PC-3 (cell line): ENCODE data around the gene DACT2. TPM values are rescaled to one million over a fixed set of nuclear protein-coding genes. Genes with fewer than 3 reads are reported as not detected.

Source experiments
- ATAC-seq: fragments of 200-7000 bp; cut with Tn5 transposase; 2 replicates; pipeline ENCODE4 v1.9.1; 2020; ENCODE audit warnings: mild to moderate bottlenecking, moderate library complexity
- BruUV-seq: library from RNA; stranded (reverse); fragments of 400-500 nt; replicated peaks from 2 replicates; lab custom pipeline; 2021; lab: Mats Ljungman, UMichigan
- CTCF ChIA-PET: fragments of 300-600 bp; sonication (Branson Sonifier 250); formaldehyde crosslinking; loops from one replicate; lab custom pipeline; 2022; ENCODE audit warnings: antibody characterized with exemption; lab: Charles Lee
- POLR2A ChIA-PET: fragments of 300-600 bp; sonication (Branson Sonifier 250); formaldehyde crosslinking; loops from one replicate; lab custom pipeline; 2022; ENCODE audit warnings: antibody characterized with exemption; ENCODE audit not compliant: unreplicated experiment; lab: Charles Lee
- DNase-seq: peaks from one replicate; pipeline ENCODE4 v3.0.0-alpha.2; 2015
- H2AFZ ChIP-seq: fragments of 300-600 bp; sonication (generic); 2 replicates; pipeline ENCODE4 v1.6.0; 2016; ENCODE audit warnings: antibody characterized with exemption, low read length
- H3F3A ChIP-seq: fragments of 300-600 bp; sonication (generic); one replicate; pipeline ENCODE4 v1.6.0; 2017; ENCODE audit warnings: antibody characterized with exemption, low read length, control low read depth, mild to moderate bottlenecking; ENCODE audit not compliant: unreplicated experiment
- H3K27ac ChIP-seq: fragments of 300-600 bp; sonication (generic); 2 replicates; pipeline ENCODE4 v1.5.1; 2016; ENCODE audit warnings: mild to moderate bottlenecking, low read length
- H3K27me3 ChIP-seq: fragments of 300-600 bp; sonication (generic); 2 replicates; pipeline ENCODE4 v1.6.1; 2016; ENCODE audit warnings: low read length, mixed read lengths
- H3K36me3 ChIP-seq: fragments of 300-600 bp; sonication (generic); 2 replicates; pipeline ENCODE4 v1.6.1; 2016; ENCODE audit warnings: low read depth, mixed run types, low read length, mixed read lengths
- H3K4me1 ChIP-seq: fragments of 300-600 bp; sonication (generic); 2 replicates; pipeline ENCODE4 v1.5.1; 2016; ENCODE audit warnings: low read length; ENCODE audit not compliant: insufficient read depth
- H3K4me2 ChIP-seq: fragments of 300-600 bp; sonication (generic); 2 replicates; pipeline ENCODE4 v1.6.0; 2016; ENCODE audit warnings: low read length
- H3K4me3 ChIP-seq: fragments of 300-600 bp; sonication (generic); 2 replicates; pipeline ENCODE4 v1.5.1; 2016; ENCODE audit warnings: mild to moderate bottlenecking, low read length, mixed read lengths
- H3K79me2 ChIP-seq: fragments of 300-600 bp; sonication (generic); 2 replicates; pipeline ENCODE4 v1.6.1; 2017; ENCODE audit warnings: low read length, mixed read lengths
- H3K9ac ChIP-seq: fragments of 300-600 bp; sonication (generic); 2 replicates; pipeline ENCODE4 v1.6.0; 2016; ENCODE audit warnings: mild to moderate bottlenecking, low read length
- H3K9me2 ChIP-seq: fragments of 300-600 bp; sonication (generic); replicated peaks from 2 replicates; pipeline ENCODE4 v1.6.1; 2016; ENCODE audit warnings: mixed run types, low read length, mixed read lengths
- H3K9me3 ChIP-seq: fragments of 300-600 bp; sonication (generic); 2 replicates; pipeline ENCODE4 v1.6.1; 2016; ENCODE audit warnings: low read length, mixed read lengths
- H4K20me1 ChIP-seq: fragments of 300-600 bp; sonication (generic); 2 replicates; pipeline ENCODE4 v1.6.1; 2016; ENCODE audit warnings: low read length, mixed read lengths
- EZH2 ChIP-seq: fragments of 300-600 bp; sonication (generic); IDR thresholded peaks from one replicate; pipeline ENCODE4 v1.6.1; 2017; ENCODE audit warnings: antibody characterized with exemption, mild to moderate bottlenecking, low read length; ENCODE audit not compliant: unreplicated experiment
- EZH2phosphoT487 ChIP-seq: fragments of 300-600 bp; sonication (generic); IDR thresholded peaks from 2 replicates; pipeline ENCODE4 v1.6.1; 2018; ENCODE audit warnings: mild to moderate bottlenecking, antibody characterized with exemption, low read length, borderline replicate concordance
- intact Hi-C: fragments of 100-400 bp; cut with micrococcal nuclease; formaldehyde crosslinking; loops from 2 replicates; pipeline ENCODE4 v1.9.0; 2023
- total RNA-seq: library from RNA; depleted of rRNA; stranded (reverse); fragments of >200 nt; gene quantifications from 2 replicates; pipeline ENCODE4 v1.2.3, GENCODE V29; 2014
- TF ChIP-seq, protein P1 (sequence below): fragments of 300-600 bp; sonication (generic); conservative IDR thresholded peaks from 2 replicates; pipeline ENCODE4 v1.5.1; 2017; ENCODE audit warnings: antibody characterized with exemption, low read depth, mild to moderate bottlenecking, low read length

The DACT2 gene
- total RNA-seq, 1 experiment from 2014 or later, result not detected

DNA sequence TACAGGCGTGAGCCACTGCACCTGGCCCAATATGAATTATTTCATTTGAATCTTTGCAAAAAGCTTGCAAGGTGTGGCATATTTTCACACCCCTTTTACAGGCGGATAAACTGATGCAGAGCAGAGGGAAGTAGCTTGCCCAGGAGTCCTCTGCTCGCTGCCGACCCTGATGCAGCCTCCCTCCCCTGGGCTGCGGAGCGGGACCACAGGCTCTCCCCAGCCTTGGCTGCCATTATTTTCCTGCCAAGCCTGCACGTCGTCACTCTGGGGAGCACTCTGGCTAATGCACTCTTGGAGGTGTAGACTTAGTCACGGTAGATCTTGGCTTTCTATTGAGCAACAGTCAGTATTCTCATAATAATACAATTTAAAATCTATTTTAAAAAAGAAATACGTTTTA lies 34.8 kb upstream of the DACT2 start:
- no peaks in the 10 kb centered on the region for H3K9me2 ChIP-seq
- intact Hi-C loops, result no loop called here
- H3F3A ChIP-seq, result no peaks in the 10 kb centered on the region
- H4K20me1 ChIP-seq, result no peaks in the 10 kb centered on the region
- no peaks in the 10 kb centered on the region for H3K27me3 ChIP-seq
- no peak overlapping the region for H3K4me3 ChIP-seq
- no peak overlapping the region for H3K27ac ChIP-seq
- no peak overlapping the region for H3K4me2 ChIP-seq
- ChIA-PET POLR2A (no interaction called here), CTCF (no interaction called here)
- TF ChIP-seq, protein P1, sequence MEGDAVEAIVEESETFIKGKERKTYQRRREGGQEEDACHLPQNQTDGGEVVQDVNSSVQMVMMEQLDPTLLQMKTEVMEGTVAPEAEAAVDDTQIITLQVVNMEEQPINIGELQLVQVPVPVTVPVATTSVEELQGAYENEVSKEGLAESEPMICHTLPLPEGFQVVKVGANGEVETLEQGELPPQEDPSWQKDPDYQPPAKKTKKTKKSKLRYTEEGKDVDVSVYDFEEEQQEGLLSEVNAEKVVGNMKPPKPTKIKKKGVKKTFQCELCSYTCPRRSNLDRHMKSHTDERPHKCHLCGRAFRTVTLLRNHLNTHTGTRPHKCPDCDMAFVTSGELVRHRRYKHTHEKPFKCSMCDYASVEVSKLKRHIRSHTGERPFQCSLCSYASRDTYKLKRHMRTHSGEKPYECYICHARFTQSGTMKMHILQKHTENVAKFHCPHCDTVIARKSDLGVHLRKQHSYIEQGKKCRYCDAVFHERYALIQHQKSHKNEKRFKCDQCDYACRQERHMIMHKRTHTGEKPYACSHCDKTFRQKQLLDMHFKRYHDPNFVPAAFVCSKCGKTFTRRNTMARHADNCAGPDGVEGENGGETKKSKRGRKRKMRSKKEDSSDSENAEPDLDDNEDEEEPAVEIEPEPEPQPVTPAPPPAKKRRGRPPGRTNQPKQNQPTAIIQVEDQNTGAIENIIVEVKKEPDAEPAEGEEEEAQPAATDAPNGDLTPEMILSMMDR, result no peak
- TF ChIP-seq EZH2phosphoT487 (no peak), EZH2 (no peak)
- H3K9me3 ChIP-seq, result no peaks in the 10 kb centered on the region
- no peaks in the 10 kb centered on the region for H3K79me2 ChIP-seq
- no peaks in the 10 kb centered on the region for H3K4me1 ChIP-seq
- no peak overlapping the region for H2AFZ ChIP-seq
- no peaks in the 10 kb centered on the region for H3K36me3 ChIP-seq
- DNase-seq (no peak), ATAC-seq (no peak)
- H3K9ac ChIP-seq, result no peak overlapping the region
- no TSS peak for BruUV-seq

DNA sequence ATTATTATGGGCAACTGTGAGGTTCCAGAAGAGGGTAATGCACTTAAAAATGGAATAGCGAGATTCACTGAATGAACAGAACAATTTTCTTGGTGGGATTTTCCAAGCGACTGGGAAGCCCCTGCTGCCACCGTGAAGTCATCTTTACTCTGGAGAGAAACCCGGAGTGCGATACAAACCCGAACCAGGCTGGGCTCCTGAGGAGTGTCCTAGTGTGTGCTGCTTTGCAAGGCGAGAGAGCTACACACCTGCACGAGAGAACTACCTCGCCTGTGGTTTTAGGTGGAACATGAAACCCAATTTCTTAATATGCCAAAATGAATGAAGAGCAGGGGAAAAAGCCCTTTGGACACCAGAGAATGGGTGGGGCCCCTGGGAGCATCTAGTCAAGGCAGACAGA lies 33.5 kb upstream of the DACT2 start:
- no peak for DNase-seq
- no peaks in the 10 kb centered on the region for H3K9me3 ChIP-seq
- ChIA-PET POLR2A (no interaction called here), CTCF (no interaction called here)
- no peak overlapping the region for H3K27ac ChIP-seq
- H3K27me3 ChIP-seq, result no peaks in the 10 kb centered on the region
- H3K4me3 ChIP-seq, result no peak overlapping the region
- no peak overlapping the region for H3K9ac ChIP-seq
- H3K4me2 ChIP-seq, result no peak overlapping the region
- H3K79me2 ChIP-seq, result no peaks in the 10 kb centered on the region
- TF ChIP-seq EZH2phosphoT487, result no peak
- intact Hi-C loops, result no loop called here
- no peaks in the 10 kb centered on the region for H3K9me2 ChIP-seq
- H4K20me1 ChIP-seq, result no peaks in the 10 kb centered on the region
- no peaks in the 10 kb centered on the region for H3K4me1 ChIP-seq
- no TSS peak for BruUV-seq
- no peaks in the 10 kb centered on the region for H3F3A ChIP-seq
- H3K36me3 ChIP-seq, result no peaks in the 10 kb centered on the region
- ATAC-seq, result no peak
- H2AFZ ChIP-seq, result no peak overlapping the region

DNA sequence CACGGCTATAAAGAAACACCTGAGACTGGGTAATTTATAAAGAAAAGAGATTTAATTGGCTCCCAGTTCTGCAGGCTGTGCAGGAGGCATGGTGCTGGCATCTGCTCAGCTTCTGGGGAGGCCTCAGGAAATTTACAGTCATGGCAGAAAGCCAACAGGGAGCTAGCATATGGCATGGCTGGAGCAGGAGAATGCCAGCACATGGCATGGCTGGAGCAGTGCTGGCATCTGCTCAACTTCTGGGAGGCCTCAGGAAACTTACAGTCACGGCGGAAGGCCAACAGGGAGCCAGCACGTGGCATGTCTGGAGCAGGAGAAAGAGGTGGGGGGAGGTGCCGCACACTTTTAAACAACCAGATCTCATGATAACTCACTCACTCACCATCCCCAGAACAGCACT lies 32.5 kb upstream of the DACT2 start:
- Histone ChIP-seq H4K20me1 (no peaks in the 10 kb centered on the region), H3K36me3 (no peaks in the 10 kb centered on the region), H3K9ac (no peak overlapping the region), H3K27me3 (no peaks in the 10 kb centered on the region), H3K4me3 (no peak overlapping the region), H3K27ac (no peak overlapping the region), H3F3A (no peaks in the 10 kb centered on the region), H3K79me2 (no peaks in the 10 kb centered on the region), H2AFZ (no peak overlapping the region), H3K9me3 (no peaks in the 10 kb centered on the region), H3K4me2 (no peak overlapping the region), H3K4me1 (no peaks in the 10 kb centered on the region), H3K9me2 (no peaks in the 10 kb centered on the region)
- ATAC-seq (no peak), DNase-seq (no peak)
- intact Hi-C loops, result no loop called here
- TF ChIP-seq EZH2 (no peak), EZH2phosphoT487 (no peak)
- TF ChIP-seq, protein P1, result no peak
- no TSS peak for BruUV-seq
- CTCF ChIA-PET, result no interaction called here
- POLR2A ChIA-PET, result no interaction called here
